Gastroesophageal sphincter (tissue), 4 donors: ENCODE measurements around the gene PZP. TPM values are rescaled to one million over a fixed set of nuclear protein-coding genes. Genes with fewer than 3 reads are reported as not detected.

Experiments
- ATAC-seq: fragments of 150-250 bp; one replicate; pipeline ENCODE4 v1.9.1; 2016; ENCODE audit warnings: mild to moderate bottlenecking, moderate library complexity
- H3K27ac ChIP-seq, 4 donors: fragments of 200-600 bp; sonication (generic) in 3 of 4; 1 replicate in 3 of 4; 2 replicates in 1 of 4; pipeline ENCODE4 v1.5.1; 2016 to 2019
- H3K27me3 ChIP-seq: fragments of 200-600 bp; sonication (generic); one replicate; pipeline ENCODE4 v1.5.1; 2019
- H3K36me3 ChIP-seq, 2 donors: fragments of 200-600 bp; sonication (generic); one replicate each; pipeline ENCODE4 v1.5.1; 2019; ENCODE audit warnings: control low read depth in 1 of 2
- H3K4me1 ChIP-seq, 3 donors: fragments of 200-600 bp; sonication (generic); 1 replicate in 2 of 3; 2 replicates in 1 of 3; pipeline ENCODE4 v1.5.1; 2016 to 2019; ENCODE audit warnings: control low read depth in 2 of 3
- H3K4me3 ChIP-seq, 2 donors: fragments of 200-600 bp; sonication (generic); one replicate each; pipeline ENCODE4 v1.5.1; 2019; ENCODE audit warnings: mild to moderate bottlenecking in 1 of 2, moderate library complexity in 1 of 2
- H3K9me3 ChIP-seq, 3 donors: fragments of 200-600 bp; sonication (generic); one replicate each; pipeline ENCODE4 v1.5.1; 2017 to 2019; ENCODE audit warnings: control low read depth in 2 of 3
- EP300 ChIP-seq: sonication (generic); formaldehyde crosslinking; IDR thresholded peaks from one replicate; pipeline ENCODE4 v1.6.1; 2017; ENCODE audit warnings: antibody characterized with exemption, mild to moderate bottlenecking
- POLR2A ChIP-seq, 2 donors: fragments of 450-650 bp; IDR thresholded peaks; one replicate each; pipeline ENCODE4 v1.6.1; 2017; ENCODE audit warnings: antibody characterized with exemption in 2 of 2, mild to moderate bottlenecking in 2 of 2, moderate library complexity in 1 of 2
- POLR2AphosphoS5 ChIP-seq: sonication (generic); formaldehyde crosslinking; IDR thresholded peaks from one replicate; pipeline ENCODE4 v1.6.1; 2017; ENCODE audit warnings: antibody characterized with exemption
- WGBS, 2 donors: methylation state at CpG; one replicate each; pipeline ENCODE4 v1.1.5; 2018; ENCODE audit warnings: low coverage in 1 of 2; 5-methylcytosine and 5-hydroxymethylcytosine counted together
- total RNA-seq, 4 donors: library from RNA; depleted of rRNA; stranded (reverse); fragments of >200 nt; gene quantifications; one replicate each; pipeline ENCODE4 v1.1.0, GENCODE V29; 2016
- TF ChIP-seq, protein P1 (sequence below), 4 experiments: fragments of 200-600 bp in 2 of 4; fragments of 450-650 bp in 2 of 4; sonication (generic) in 1 of 4; IDR thresholded peaks; one replicate each; pipeline ENCODE4 v1.5.1; 2017 to 2019; ENCODE audit warnings: antibody characterized with exemption in 4 of 4, mild to moderate bottlenecking in 2 of 4, moderate library complexity in 2 of 4

The PZP gene
- total RNA-seq, 4 donors from 2014 or later = 0.16 to 0.62 TPM; not detected in 2

DNA sequence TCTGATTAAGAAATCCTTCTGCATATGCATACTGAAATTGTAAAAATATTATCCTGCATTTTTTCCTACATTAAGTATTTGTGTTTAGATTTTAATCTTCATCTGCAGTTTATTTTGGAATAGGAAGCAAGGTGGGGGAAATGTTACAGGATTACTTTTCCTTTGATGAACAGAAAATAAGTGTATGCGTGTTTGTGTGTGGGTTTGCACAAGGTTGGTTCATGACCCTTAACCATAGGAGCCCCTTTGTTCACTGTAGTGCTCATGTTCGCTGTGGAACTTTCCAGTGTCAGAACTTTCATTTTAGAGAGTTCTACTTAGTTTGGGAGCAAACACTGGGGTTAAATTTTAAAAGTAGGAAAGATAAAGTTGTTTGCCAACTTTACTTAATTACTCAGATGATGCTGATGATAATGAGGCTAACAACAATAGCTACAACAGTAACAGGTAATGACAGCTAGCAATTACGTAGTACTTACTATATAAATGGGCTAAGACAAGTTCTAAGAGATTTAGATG, 86.0 kb downstream of the PZP start:
- TF ChIP-seq POLR2AphosphoS5 (no peak), POLR2A (IDR thresholded peaks at IDR 0.05) (no peak), EP300 (no peak)
- TF ChIP-seq, protein P1, sequence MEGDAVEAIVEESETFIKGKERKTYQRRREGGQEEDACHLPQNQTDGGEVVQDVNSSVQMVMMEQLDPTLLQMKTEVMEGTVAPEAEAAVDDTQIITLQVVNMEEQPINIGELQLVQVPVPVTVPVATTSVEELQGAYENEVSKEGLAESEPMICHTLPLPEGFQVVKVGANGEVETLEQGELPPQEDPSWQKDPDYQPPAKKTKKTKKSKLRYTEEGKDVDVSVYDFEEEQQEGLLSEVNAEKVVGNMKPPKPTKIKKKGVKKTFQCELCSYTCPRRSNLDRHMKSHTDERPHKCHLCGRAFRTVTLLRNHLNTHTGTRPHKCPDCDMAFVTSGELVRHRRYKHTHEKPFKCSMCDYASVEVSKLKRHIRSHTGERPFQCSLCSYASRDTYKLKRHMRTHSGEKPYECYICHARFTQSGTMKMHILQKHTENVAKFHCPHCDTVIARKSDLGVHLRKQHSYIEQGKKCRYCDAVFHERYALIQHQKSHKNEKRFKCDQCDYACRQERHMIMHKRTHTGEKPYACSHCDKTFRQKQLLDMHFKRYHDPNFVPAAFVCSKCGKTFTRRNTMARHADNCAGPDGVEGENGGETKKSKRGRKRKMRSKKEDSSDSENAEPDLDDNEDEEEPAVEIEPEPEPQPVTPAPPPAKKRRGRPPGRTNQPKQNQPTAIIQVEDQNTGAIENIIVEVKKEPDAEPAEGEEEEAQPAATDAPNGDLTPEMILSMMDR (IDR thresholded peaks at IDR 0.05) = no peak
- 48 to 52% methylated on average over 3 of the region's 3 CpGs for WGBS, 2 donors

DNA sequence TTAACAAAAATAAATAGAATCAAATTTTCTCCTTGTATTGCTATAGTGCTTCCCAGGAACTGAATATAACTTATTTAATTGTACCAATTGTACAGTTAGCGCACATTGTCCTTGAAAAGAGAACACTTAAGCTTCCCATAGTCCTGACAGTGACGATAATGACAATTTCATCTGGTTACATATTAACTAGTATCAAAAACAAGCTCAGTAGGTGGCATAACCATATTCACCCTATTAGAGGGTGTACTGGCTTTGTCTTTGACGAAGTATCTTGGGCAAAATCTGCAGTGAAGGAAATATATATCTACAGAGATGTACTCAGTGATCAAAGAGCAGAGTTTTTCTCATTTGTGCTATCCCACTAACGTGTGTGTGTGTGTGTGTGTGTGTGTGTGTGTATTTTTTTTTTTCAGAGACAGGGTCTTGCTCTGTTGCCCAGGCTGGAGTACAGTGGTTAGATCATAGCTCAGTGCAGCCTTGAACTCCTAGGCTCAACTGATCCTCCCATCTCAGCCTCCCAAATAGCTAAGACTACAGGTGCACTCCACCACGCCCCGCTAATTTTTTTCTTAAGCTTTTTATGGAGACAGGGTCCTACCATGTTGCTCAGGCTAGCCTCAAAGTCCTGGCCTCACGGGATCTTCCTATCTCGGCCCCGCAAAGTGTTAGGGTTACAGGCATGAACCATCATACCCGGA, 87.6 kb downstream of the PZP start:
- TF ChIP-seq, protein P1 (IDR thresholded peaks at IDR 0.05) = no peak
- TF ChIP-seq POLR2AphosphoS5 (no peak), POLR2A (IDR thresholded peaks at IDR 0.05) (no peak), EP300 (no peak)
- ATAC-seq = no peak
- Histone ChIP-seq H3K4me1 (peaks cover 10 to 76% (median 16%) of the 10 kb centered on the region in 3 donors), H3K27me3 (no peaks in the 10 kb centered on the region), H3K27ac (peak overlapping the region in 2 of 4 donors; percentile 0 to 83), H3K9me3 (no peaks in the 10 kb centered on the region), H3K36me3 (no peaks in the 10 kb centered on the region), H3K4me3 (no peak overlapping the region)
- WGBS, 2 donors = 84 to 88% methylated on average over 10 of the region's 10 CpGs

More for the DNA sequence above, 86.0 kb downstream of the PZP start:
- Histone ChIP-seq H3K4me1 (peaks cover 10 to 66% (median 15%) of the 10 kb centered on the region in 3 donors), H3K27ac (peak overlapping the region in 2 of 4 donors; percentile 24 to 31), H3K9me3 (no peaks in the 10 kb centered on the region), H3K36me3 (no peaks in the 10 kb centered on the region), H3K27me3 (no peaks in the 10 kb centered on the region), H3K4me3 (no peak overlapping the region)
- ATAC-seq = no peak

DNA sequence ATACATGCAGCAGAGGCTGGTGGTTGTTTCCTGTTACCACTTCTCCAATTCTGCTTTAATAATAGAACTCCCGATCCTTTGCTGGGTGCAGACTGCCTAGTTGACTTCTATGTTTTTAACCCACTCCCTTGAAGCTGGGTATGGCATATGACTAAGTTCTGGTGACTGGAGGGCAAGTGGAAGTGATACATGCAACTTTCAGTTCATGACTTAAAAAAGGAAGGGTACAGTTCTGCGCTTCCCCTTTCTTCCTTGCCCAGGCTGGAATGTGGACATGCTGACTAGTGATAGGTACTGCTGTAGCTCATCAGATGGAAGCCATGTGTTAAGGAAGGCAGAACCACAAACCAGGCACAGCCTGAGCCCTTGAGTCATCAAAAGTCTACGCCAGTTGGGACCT, 90.0 kb downstream of the PZP start:
- peak; percentile 65 for ATAC-seq
- peaks cover 0 to 3% of the 10 kb centered on the region in 2 donors for H3K36me3 ChIP-seq
- 59 to 60% methylated on average over 3 of the region's 3 CpGs for WGBS, 2 donors
- peak overlapping the region; percentile 83 to 88 (median 84) for H3K27ac ChIP-seq
- no peaks in the 10 kb centered on the region for H3K27me3 ChIP-seq
- no peaks in the 10 kb centered on the region for H3K9me3 ChIP-seq
- TF ChIP-seq EP300 (no peak), POLR2AphosphoS5 (peak; percentile 55)
- no peak overlapping the region for H3K4me3 ChIP-seq
- H3K4me1 ChIP-seq = peaks cover 10 to 74% (median 16%) of the 10 kb centered on the region in 3 donors

DNA sequence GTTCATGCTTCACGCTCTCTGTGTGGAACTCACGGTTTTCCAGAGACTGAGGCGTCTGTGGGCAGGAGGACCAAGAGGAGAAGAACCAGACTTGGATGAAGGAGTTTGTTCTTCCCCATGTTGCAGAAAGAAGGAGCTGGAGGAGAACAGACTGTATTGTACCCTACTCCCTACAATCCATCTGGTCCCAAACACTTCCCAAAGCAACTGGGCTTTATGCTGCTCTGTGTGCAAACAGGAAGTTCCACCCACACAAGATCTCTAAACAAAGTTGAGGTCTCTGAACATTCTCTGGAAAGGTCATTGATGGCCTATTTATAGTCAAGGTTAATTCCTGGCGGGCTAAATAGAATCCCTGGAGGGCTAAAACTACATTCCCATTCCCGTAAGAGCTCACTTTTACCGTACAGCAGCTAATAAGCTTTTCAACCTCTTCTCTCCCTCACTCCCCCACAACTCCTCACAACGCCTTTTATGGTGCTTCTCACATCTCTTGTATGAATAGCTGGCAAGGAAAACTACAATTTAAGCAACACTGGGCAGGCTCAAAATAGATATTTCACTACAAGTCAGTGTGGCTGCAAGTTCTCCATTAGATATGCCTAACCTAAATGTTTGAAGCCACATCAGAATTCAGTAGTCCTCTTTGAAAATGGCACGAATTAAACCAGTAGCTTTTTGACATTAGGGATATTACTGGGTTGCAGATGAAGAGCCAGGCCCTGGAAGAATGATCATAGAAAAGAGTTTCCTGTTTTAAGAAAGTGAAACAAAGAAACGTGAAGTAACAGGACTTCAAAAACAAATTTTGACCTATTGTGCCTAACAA, 92.2 kb downstream of the PZP start, which contains the start of gene A2M:
A2M (minus strand) TSS at position 189 of the 829 bp plus-strand sequence; CDS start at position 119, 70 bp downstream.
- peak within 1 kb of the TSS; percentile 53 to 92 for H3K4me3 ChIP-seq
- ATAC-seq = peak; percentile 79
- TF ChIP-seq, protein P1 (IDR thresholded peaks at IDR 0.05) = no peak
- TF ChIP-seq EP300 (no peak), POLR2AphosphoS5 (peak; percentile 97), POLR2A (IDR thresholded peaks at IDR 0.05) (peak; percentile 21 to 76)
- peaks cover 0 to 25% of the 10 kb centered on the region in 2 donors for H3K36me3 ChIP-seq
- H3K4me1 ChIP-seq = peaks cover 10 to 73% (median 16%) of the 10 kb centered on the region in 3 donors
- no peaks in the 10 kb centered on the region for H3K9me3 ChIP-seq
- peak within 1 kb of the TSS; percentile 83 to 88 (median 84) for H3K27ac ChIP-seq
- no peaks in the 10 kb centered on the region for H3K27me3 ChIP-seq
- WGBS, 2 donors = 8 to 10% methylated on average over 9 of the region's 9 CpGs

DNA sequence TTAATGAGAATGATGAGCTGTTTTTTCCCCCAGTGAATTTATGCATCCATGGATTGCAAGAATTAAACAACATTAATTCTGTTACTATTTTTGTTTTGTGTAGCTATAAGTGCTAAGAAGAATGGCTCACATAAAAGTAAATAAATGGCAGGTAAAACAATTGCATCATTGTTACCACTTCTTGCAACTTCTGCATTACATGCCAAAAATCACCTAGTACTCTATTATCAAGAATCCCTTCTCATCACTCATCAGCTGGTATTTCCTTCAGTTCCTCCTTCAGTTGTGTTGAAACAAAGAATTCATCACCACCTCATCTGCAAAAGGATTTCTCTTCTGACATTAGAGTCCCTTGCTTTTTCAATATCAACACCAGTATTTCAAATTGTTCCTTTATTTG, 93.2 kb downstream of the PZP start:
- peaks cover 3 to 35% of the 10 kb centered on the region in 2 donors for H3K36me3 ChIP-seq
- H3K27me3 ChIP-seq = no peaks in the 10 kb centered on the region
- H3K4me3 ChIP-seq = peak overlapping the region; percentile 53 to 92
- H3K9me3 ChIP-seq = no peaks in the 10 kb centered on the region
- peak overlapping the region; percentile 49 to 88 (median 84) for H3K27ac ChIP-seq
- H3K4me1 ChIP-seq = peaks cover 10 to 65% (median 16%) of the 10 kb centered on the region in 3 donors
- no peak for ATAC-seq
- TF ChIP-seq POLR2AphosphoS5 (no peak), EP300 (no peak), POLR2A (IDR thresholded peaks at IDR 0.05) (no peak)
- TF ChIP-seq, protein P1 (IDR thresholded peaks at IDR 0.05) = no peak
